Left lung (tissue), 10 donors: ENCODE results near the gene SRSF8. TPM values are rescaled to one million over a fixed set of nuclear protein-coding genes. Genes with fewer than 3 reads are reported as not detected.

Source experiments
- ATAC-seq: fragments of 200-7000 bp; cut with Tn5 transposase; one replicate; pipeline ENCODE4 v1.9.1; 2020; ENCODE audit warnings: moderate library complexity
- DNase-seq, 4 donors: peaks; one replicate each; pipeline ENCODE4 v3.0.0-alpha.2; 2013 to 2020
- H3K27ac ChIP-seq, 2 donors: fragments of 200-600 bp; sonication (generic) in 1 of 2; one replicate each; pipeline versions ENCODE4 v1.5.0 to v1.8.0; 2020 to 2021
- H3K27me3 ChIP-seq, 2 donors: fragments of 200-600 bp; sonication (generic) in 1 of 2; one replicate each; pipeline versions ENCODE4 v1.5.0 to v1.8.0; 2020 to 2021
- H3K36me3 ChIP-seq, 2 donors: fragments of 200-600 bp; sonication (generic) in 1 of 2; one replicate each; pipeline versions ENCODE4 v1.5.0 to v1.8.0; 2020 to 2021
- H3K4me1 ChIP-seq, 2 donors: fragments of 200-600 bp; one replicate each; pipeline ENCODE4 v1.8.0; 2021
- H3K4me3 ChIP-seq, 2 donors: fragments of 200-600 bp; sonication (generic) in 1 of 2; one replicate each; pipeline versions ENCODE4 v1.5.0 to v1.8.0; 2020 to 2021; ENCODE audit warnings: mild to moderate bottlenecking in 1 of 2
- H3K9me3 ChIP-seq, 2 donors: fragments of 200-600 bp; sonication (generic) in 1 of 2; one replicate each; pipeline versions ENCODE4 v1.5.0 to v1.8.0; 2020 to 2021
- CTCF ChIP-seq, 2 donors: fragments of 200-600 bp; sonication (generic) in 1 of 2; IDR thresholded peaks; one replicate each; pipeline versions ENCODE4 v1.5.0 to v1.8.0; 2021; ENCODE audit warnings: antibody characterized with exemption in 2 of 2
- intact Hi-C, 2 donors: fragments of 100-400 bp; cut with DNase I; formaldehyde crosslinking; loops; one replicate each; pipeline versions ENCODE4 v1.11.2 to v1.14.2; 2022
- polyA plus RNA-seq, 6 donors: library from polyadenylated mRNA; unstranded; fragments of 120-200 nt; gene quantifications; one replicate each; pipeline ENCODE4 v1.2.1, GENCODE V29; 2013; ENCODE audit not compliant: insufficient read length in 6 of 6
- total RNA-seq, 2 donors: library from RNA; stranded (reverse); fragmentation: NEBNext Ultra II Directional; extraction: Animal tissue kit (Norgen Biotek cat#: 25700); gene quantifications; one replicate each; pipeline ENCODE4 v1.2.1, GENCODE V29; 2021
- donor health status: DM: no; HTN: yes; CAD: no.
- donor health status: DM: no; HTN: no; CAD: no.

The SRSF8 gene
- total and polyA plus RNA-seq, 8 donors: 27.5 to 48.4 (median 44.4) TPM

GRCh38 chr11:95088946-95089619, 22.4 kb downstream of the SRSF8 start:
- DNase-seq: no peak
- Histone ChIP-seq H3K36me3 (no peaks in the 10 kb centered on the region), H3K9me3 (no peaks in the 10 kb centered on the region), H3K4me1 (peaks cover 8 to 39% of the 10 kb centered on the region in 2 donors), H3K4me3 (peak overlapping the region; percentile 74 to 75), H3K27me3 (peaks cover 0 to 14% of the 10 kb centered on the region in 2 donors), H3K27ac (peak overlapping the region; percentile 87 to 88)
- no peak for TF ChIP-seq CTCF (IDR thresholded peaks at IDR 0.05)
- intact Hi-C loops: no loop called here
- peak; percentile 54 for ATAC-seq

GRCh38 chr11:95089620-95090542, 23.2 kb downstream of the SRSF8 start, which contains the start of gene ENDOD1:
TSS of gene ENDOD1 (plus strand) at chr11:95089846. CDS start at chr11:95089928, 82 bp downstream.
- H3K4me1 ChIP-seq: peaks cover 8 to 40% of the 10 kb centered on the region in 2 donors
- peak within 1 kb of the TSS; percentile 87 to 88 for H3K27ac ChIP-seq
- no peaks in the 10 kb centered on the region for H3K36me3 ChIP-seq
- peak; percentile 98 for ATAC-seq
- peak in 1 of 2 donors; percentile 13 for TF ChIP-seq CTCF (IDR thresholded peaks at IDR 0.05)
- H3K4me3 ChIP-seq: peak within 1 kb of the TSS; percentile 74 to 75
- peaks cover 0 to 14% of the 10 kb centered on the region in 2 donors for H3K27me3 ChIP-seq
- H3K9me3 ChIP-seq: no peaks in the 10 kb centered on the region
- peak; percentile 85 to 97 (median 87) for DNase-seq
- intact Hi-C loops: no loop called here

GRCh38 chr11:95091663-95092180, 25.0 kb downstream of the SRSF8 start:
- Histone ChIP-seq H3K4me3 (no peak overlapping the region), H3K4me1 (peaks cover 8 to 49% of the 10 kb centered on the region in 2 donors), H3K27me3 (peaks cover 0 to 14% of the 10 kb centered on the region in 2 donors), H3K9me3 (no peaks in the 10 kb centered on the region), H3K36me3 (no peaks in the 10 kb centered on the region), H3K27ac (no peak overlapping the region)
- no peak for ATAC-seq
- intact Hi-C loops: no loop called here
- DNase-seq: no peak
- TF ChIP-seq CTCF (IDR thresholded peaks at IDR 0.05): no peak

- DNase-seq: no peak
- Histone ChIP-seq H3K36me3 (no peaks in the 10 kb centered on the region), H3K4me1 (peaks cover 8 to 49% of the 10 kb centered on the region in 2 donors), H3K27ac (no peak overlapping the region), H3K27me3 (peaks cover 0 to 14% of the 10 kb centered on the region in 2 donors), H3K4me3 (no peak overlapping the region), H3K9me3 (no peaks in the 10 kb centered on the region)
- no peak for ATAC-seq
- peak; percentile 20 to 54 for TF ChIP-seq CTCF (IDR thresholded peaks at IDR 0.05)
- intact Hi-C loops: no loop called here
Observed at GRCh38 chr11:95092549-95093324, 26.0 kb downstream of the SRSF8 start.
